GM23338 (cell line): ENCODE measurements around the gene PDIK1L. TPM values are rescaled to one million over a fixed set of nuclear protein-coding genes. Genes with fewer than 3 reads are reported as not detected.

Source experiments
- ATAC-seq: fragments of 200-7000 bp; cut with Tn5 transposase; 3 replicates; pipeline ENCODE4 v1.9.1; 2020
- DNase-seq: peaks from one replicate; pipeline ENCODE4 v3.0.0-alpha.2; 2015; ENCODE audit warnings: low spot score
- H2AFZ ChIP-seq: fragments of 200-600 bp; sonication (generic); 2 replicates; pipeline ENCODE4 v1.8.0; 2016; ENCODE audit warnings: antibody characterized with exemption, mild to moderate bottlenecking, moderate library complexity
- H3F3A ChIP-seq: fragments of 200-600 bp; sonication (generic); replicated peaks from 2 replicates; pipeline ENCODE4 v1.8.0; 2017; ENCODE audit warnings: antibody characterized with exemption, mixed run types, low read depth
- H3K27ac ChIP-seq: fragments of 200-600 bp; sonication (generic); 2 replicates; pipeline ENCODE4 v1.6.1; 2016; ENCODE audit warnings: low read depth
- H3K27me3 ChIP-seq: fragments of 200-600 bp; sonication (generic); 2 replicates; pipeline ENCODE4 v1.8.0; 2016; ENCODE audit warnings: mild to moderate bottlenecking, mixed run types, moderate library complexity; ENCODE audit not compliant: insufficient read depth
- H3K36me3 ChIP-seq: fragments of 200-600 bp; sonication (generic); 2 replicates; pipeline ENCODE4 v1.8.0; 2016; ENCODE audit warnings: mild to moderate bottlenecking; ENCODE audit not compliant: insufficient read depth
- H3K4me1 ChIP-seq: fragments of 200-600 bp; sonication (generic); 2 replicates; pipeline ENCODE4 v1.8.0; 2016; ENCODE audit warnings: mild to moderate bottlenecking, moderate library complexity; ENCODE audit not compliant: insufficient read depth
- H3K4me2 ChIP-seq: fragments of 200-600 bp; sonication (generic); 2 replicates; pipeline ENCODE4 v1.7.1; 2017; ENCODE audit warnings: mixed run types
- H3K4me3 ChIP-seq: fragments of 200-600 bp; sonication (generic); 2 replicates; pipeline ENCODE4 v1.6.1; 2016; ENCODE audit warnings: mixed run types
- H3K79me2 ChIP-seq: fragments of 200-600 bp; sonication (generic); replicated peaks from 2 replicates; pipeline ENCODE4 v1.8.0; 2017; ENCODE audit warnings: mild to moderate bottlenecking; ENCODE audit not compliant: insufficient read depth
- H3K9me2 ChIP-seq: fragments of 200-600 bp; sonication (generic); 2 replicates; pipeline ENCODE4 v1.8.0; 2017; ENCODE audit not compliant: insufficient read depth
- H4K20me1 ChIP-seq: fragments of 200-600 bp; sonication (generic); replicated peaks from 2 replicates; pipeline ENCODE4 v1.8.0; 2017; ENCODE audit warnings: mild to moderate bottlenecking; ENCODE audit not compliant: insufficient read depth
- H3K27ac Mint-ChIP-seq: 2 replicates; pipeline ENCODE4 v1.8.0; 2020; ENCODE audit warnings: inconsistent platforms, mild to moderate bottlenecking, moderate library complexity, mixed read lengths
- H3K27me3 Mint-ChIP-seq: 3 replicates; pipeline ENCODE4 v1.8.0; 2022; ENCODE audit warnings: low read depth, mild to moderate bottlenecking, moderate library complexity, mixed read lengths, inconsistent platforms; ENCODE audit not compliant: insufficient read depth, poor library complexity
- H3K36me3 Mint-ChIP-seq: 3 replicates; pipeline ENCODE4 v1.8.0; 2021; ENCODE audit warnings: low read depth, mild to moderate bottlenecking, inconsistent platforms, moderate library complexity, mixed read lengths
- H3K4me1 Mint-ChIP-seq: 3 replicates; pipeline ENCODE4 v1.8.0; 2020; ENCODE audit warnings: mild to moderate bottlenecking, inconsistent platforms, mixed read lengths
- H3K4me3 Mint-ChIP-seq: 3 replicates; pipeline ENCODE4 v1.8.0; 2021; ENCODE audit warnings: moderate library complexity, mild to moderate bottlenecking, inconsistent platforms, mixed read lengths
- H3K9me3 Mint-ChIP-seq: 3 replicates; pipeline ENCODE4 v1.8.0; 2020; ENCODE audit warnings: moderate library complexity, mild to moderate bottlenecking, inconsistent platforms, mixed read lengths
- CREB1 ChIP-seq: fragments of 250-450 bp; sonication (Bioruptor Pico); IDR thresholded peaks from 2 replicates; pipeline ENCODE4 v1.5.0; 2020; ENCODE audit warnings: low read depth, mild to moderate bottlenecking, moderate library complexity
- EZH2 ChIP-seq: fragments of 200-600 bp; sonication (generic); IDR thresholded peaks from one replicate; pipeline ENCODE4 v1.8.0; 2017; ENCODE audit warnings: antibody characterized with exemption, mild to moderate bottlenecking, low read depth; ENCODE audit not compliant: unreplicated experiment
- EZH2phosphoT487 ChIP-seq: fragments of 200-600 bp; sonication (generic); IDR thresholded peaks from one replicate; pipeline ENCODE4 v1.8.1; 2018; ENCODE audit warnings: antibody characterized with exemption; ENCODE audit not compliant: unreplicated experiment
- JUNB ChIP-seq: IDR thresholded peaks from one replicate; pipeline ENCODE4 v1.6.1; 2016; ENCODE audit warnings: antibody characterized with exemption; ENCODE audit not compliant: unreplicated experiment
- NANOG ChIP-seq: IDR thresholded peaks from 2 replicates; pipeline ENCODE4 v1.6.1; 2016; ENCODE audit warnings: antibody characterized with exemption, borderline replicate concordance
- POLR2AphosphoS5 ChIP-seq: IDR thresholded peaks from 2 replicates; pipeline ENCODE4 v1.6.1; 2016; ENCODE audit warnings: antibody characterized with exemption, low read depth
- ZNF114 ChIP-seq: fragments of 250-450 bp; sonication (Bioruptor Pico); IDR thresholded peaks from 2 replicates; pipeline ENCODE4 v1.5.0; 2020; ENCODE audit warnings: mild to moderate bottlenecking, moderate library complexity
- ZNF331 ChIP-seq: fragments of 250-450 bp; sonication (Bioruptor Pico); IDR thresholded peaks from 2 replicates; pipeline ENCODE4 v1.5.0; 2020; ENCODE audit warnings: low read depth, mild to moderate bottlenecking, moderate library complexity
- polyA plus RNA-seq: library from polyadenylated mRNA; unstranded; fragments of >200 nt; fragmentation: Nextera tagmentation; extraction: Ambion mirVana; gene quantifications from 2 replicates; pipeline ENCODE4 v1.2.1, GENCODE V29; 2016
- total RNA-seq: library from RNA; depleted of rRNA; stranded (reverse); fragments of >200 nt; shearing (Covaris generic); gene quantifications from 2 replicates; pipeline ENCODE4 v1.2.3, GENCODE V29; 2014
- TF ChIP-seq, protein P1 (sequence below), 2 experiments: fragments of 200-600 bp in 1 of 2; sonication (generic) in 1 of 2; conservative IDR thresholded peaks; 2 replicates each; pipeline versions ENCODE4 v1.5.1 to v1.6.1; 2016 to 2017; ENCODE audit warnings: antibody characterized with exemption in 2 of 2, low read depth in 2 of 2, mild to moderate bottlenecking in 2 of 2, moderate library complexity in 1 of 2
- TF ChIP-seq, protein P2 (sequence below): IDR thresholded peaks from one replicate; pipeline ENCODE4 v1.6.1; 2018; ENCODE audit warnings: antibody characterized with exemption; ENCODE audit not compliant: unreplicated experiment

Gene PDIK1L
- total and polyA plus RNA-seq, 2 experiments from 2014 or later: 1.6 to 3.0 TPM

DNA sequence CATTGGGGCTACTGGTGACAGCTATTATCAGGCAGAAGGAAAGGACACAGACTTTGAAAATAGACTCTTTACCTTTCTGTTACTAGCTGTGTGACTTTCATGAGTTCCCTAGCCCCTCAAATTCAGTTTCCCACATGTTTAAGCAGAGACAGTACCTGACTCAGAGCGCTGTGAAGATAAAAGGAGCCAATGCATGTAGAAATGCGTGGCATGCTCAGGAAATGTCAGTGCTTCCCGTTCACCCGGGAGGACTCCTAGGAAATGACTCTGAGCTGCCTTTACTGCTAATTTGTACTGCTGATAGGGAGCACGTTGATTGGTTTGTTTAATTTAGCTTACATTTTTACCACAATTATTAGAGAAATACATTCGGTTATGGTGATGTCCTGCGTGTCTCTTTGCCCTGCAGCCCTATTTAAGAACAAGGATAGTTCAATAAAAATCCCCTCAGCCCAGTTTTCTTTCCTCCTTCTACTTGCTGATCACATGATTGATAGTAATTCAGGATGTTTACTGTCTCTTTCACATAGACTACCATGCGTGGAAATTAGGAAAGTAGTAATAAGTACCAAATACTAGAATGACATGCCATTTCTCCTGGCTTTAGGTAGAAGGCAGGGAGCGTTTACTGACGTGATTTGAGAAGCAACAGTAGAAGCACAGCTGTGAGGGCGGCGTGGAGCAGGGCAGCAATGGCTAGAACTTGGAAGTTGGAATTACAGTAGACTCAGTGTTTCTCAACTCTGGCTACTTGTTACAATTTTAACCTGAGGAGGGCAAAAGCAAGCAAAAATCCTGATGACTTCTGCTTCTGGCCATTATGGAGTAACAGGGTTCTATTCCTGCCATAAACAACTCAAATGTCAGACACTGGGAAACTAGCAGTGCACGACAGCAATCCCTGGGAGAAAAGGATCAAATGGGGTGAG lies 15.9 kb downstream of the PDIK1L start (continued):
- TF ChIP-seq JUNB: no peak
- TF ChIP-seq NANOG: no peak
- no peak for TF ChIP-seq ZNF331 (CRISPR knock-in tag)
- TF ChIP-seq, protein P1, sequence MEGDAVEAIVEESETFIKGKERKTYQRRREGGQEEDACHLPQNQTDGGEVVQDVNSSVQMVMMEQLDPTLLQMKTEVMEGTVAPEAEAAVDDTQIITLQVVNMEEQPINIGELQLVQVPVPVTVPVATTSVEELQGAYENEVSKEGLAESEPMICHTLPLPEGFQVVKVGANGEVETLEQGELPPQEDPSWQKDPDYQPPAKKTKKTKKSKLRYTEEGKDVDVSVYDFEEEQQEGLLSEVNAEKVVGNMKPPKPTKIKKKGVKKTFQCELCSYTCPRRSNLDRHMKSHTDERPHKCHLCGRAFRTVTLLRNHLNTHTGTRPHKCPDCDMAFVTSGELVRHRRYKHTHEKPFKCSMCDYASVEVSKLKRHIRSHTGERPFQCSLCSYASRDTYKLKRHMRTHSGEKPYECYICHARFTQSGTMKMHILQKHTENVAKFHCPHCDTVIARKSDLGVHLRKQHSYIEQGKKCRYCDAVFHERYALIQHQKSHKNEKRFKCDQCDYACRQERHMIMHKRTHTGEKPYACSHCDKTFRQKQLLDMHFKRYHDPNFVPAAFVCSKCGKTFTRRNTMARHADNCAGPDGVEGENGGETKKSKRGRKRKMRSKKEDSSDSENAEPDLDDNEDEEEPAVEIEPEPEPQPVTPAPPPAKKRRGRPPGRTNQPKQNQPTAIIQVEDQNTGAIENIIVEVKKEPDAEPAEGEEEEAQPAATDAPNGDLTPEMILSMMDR (conservative IDR thresholded peaks at IDR 0.05; ENCODE audit: low read depth in 2 of 2): no peak
- TF ChIP-seq, protein P2, sequence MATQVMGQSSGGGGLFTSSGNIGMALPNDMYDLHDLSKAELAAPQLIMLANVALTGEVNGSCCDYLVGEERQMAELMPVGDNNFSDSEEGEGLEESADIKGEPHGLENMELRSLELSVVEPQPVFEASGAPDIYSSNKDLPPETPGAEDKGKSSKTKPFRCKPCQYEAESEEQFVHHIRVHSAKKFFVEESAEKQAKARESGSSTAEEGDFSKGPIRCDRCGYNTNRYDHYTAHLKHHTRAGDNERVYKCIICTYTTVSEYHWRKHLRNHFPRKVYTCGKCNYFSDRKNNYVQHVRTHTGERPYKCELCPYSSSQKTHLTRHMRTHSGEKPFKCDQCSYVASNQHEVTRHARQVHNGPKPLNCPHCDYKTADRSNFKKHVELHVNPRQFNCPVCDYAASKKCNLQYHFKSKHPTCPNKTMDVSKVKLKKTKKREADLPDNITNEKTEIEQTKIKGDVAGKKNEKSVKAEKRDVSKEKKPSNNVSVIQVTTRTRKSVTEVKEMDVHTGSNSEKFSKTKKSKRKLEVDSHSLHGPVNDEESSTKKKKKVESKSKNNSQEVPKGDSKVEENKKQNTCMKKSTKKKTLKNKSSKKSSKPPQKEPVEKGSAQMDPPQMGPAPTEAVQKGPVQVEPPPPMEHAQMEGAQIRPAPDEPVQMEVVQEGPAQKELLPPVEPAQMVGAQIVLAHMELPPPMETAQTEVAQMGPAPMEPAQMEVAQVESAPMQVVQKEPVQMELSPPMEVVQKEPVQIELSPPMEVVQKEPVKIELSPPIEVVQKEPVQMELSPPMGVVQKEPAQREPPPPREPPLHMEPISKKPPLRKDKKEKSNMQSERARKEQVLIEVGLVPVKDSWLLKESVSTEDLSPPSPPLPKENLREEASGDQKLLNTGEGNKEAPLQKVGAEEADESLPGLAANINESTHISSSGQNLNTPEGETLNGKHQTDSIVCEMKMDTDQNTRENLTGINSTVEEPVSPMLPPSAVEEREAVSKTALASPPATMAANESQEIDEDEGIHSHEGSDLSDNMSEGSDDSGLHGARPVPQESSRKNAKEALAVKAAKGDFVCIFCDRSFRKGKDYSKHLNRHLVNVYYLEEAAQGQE: no peak
- TF ChIP-seq CREB1 (CRISPR knock-in tag): no peak

DNA sequence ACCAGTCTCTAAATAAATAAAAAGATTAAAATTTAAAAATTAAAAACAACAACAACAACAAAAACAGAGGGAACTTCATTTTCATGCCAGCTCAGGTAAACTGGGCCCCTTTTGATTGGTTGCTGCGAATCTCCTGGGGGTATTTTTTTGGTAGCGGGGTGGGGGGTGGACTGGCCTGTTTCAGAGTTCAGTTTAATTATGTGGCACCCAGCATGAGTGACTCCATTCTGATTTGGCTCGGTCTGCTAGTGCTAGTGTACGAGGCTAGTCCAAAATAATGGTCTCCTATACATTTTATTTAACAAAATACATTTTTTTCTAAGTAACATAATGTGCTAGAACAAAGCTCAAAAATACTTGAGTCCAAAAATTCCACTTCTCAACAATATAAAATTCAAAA lies 18.2 kb downstream of the PDIK1L start:
- Histone ChIP-seq H3F3A (no peaks in the 10 kb centered on the region), H4K20me1 (no peaks in the 10 kb centered on the region), H3K4me1 (no peaks in the 10 kb centered on the region), H2AFZ (no peak overlapping the region), H3K36me3 (no peaks in the 10 kb centered on the region), H3K9me2 (no peaks in the 10 kb centered on the region), H3K4me2 (no peak overlapping the region), H3K4me3 (no peak overlapping the region), H3K27me3 (no peaks in the 10 kb centered on the region), H3K79me2 (no peaks in the 10 kb centered on the region), H3K27ac (no peak overlapping the region)
- Mint-ChIP-seq H3K27ac (no peak overlapping the region), H3K9me3 (no peaks in the 10 kb centered on the region; the same call in 2 of the 3 replicates), H3K27me3 (no peaks in the 10 kb centered on the region), H3K4me3 (no peak overlapping the region), H3K4me1 (peaks cover 10% of the 10 kb centered on the region; the same call in 2 of the 3 replicates), H3K36me3 (no peaks in the 10 kb centered on the region)
- no peak for DNase-seq
- ATAC-seq: no peak
- no peak for TF ChIP-seq POLR2AphosphoS5
- TF ChIP-seq EZH2phosphoT487: no peak
- TF ChIP-seq, protein P2: no peak
- TF ChIP-seq EZH2: no peak
- TF ChIP-seq ZNF114 (CRISPR knock-in tag): no peak
